GM18858 (cell line): ENCODE data around the gene CD247.

Experiments
- ATAC-seq: cut with Tn5 transposase; IDR thresholded peaks from one replicate; pipeline ENCODE4 v1.9.1; 2021; ENCODE audit not compliant: unreplicated experiment

Gene CD247

DNA sequence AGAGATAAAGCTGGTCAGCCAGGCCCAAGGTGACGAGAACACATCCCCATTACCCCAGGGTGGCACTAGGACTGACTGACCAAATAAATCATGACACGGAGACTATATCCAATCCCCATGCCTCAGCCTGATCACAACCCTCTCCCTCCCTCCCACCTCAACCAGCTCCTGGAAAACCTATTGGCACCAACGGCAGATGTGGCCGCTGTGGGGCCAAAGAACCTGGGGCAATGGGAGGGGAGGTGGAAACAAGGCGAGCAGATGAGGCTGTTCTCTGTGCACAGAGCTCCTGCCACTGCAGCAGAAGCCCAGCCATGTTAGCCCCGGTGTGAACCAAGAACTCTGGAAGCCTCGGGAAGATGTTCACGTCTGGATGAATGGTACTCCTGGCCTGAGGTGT, 77.6 kb downstream of the CD247 start:
- no peak for ATAC-seq

GRCh38 chr1:167440345-167440744, 78.0 kb downstream of the CD247 start:
- ATAC-seq: no peak

- ATAC-seq: no peak
Measured at GRCh38 chr1:167439301-167439988, 78.9 kb downstream of the CD247 start.

DNA sequence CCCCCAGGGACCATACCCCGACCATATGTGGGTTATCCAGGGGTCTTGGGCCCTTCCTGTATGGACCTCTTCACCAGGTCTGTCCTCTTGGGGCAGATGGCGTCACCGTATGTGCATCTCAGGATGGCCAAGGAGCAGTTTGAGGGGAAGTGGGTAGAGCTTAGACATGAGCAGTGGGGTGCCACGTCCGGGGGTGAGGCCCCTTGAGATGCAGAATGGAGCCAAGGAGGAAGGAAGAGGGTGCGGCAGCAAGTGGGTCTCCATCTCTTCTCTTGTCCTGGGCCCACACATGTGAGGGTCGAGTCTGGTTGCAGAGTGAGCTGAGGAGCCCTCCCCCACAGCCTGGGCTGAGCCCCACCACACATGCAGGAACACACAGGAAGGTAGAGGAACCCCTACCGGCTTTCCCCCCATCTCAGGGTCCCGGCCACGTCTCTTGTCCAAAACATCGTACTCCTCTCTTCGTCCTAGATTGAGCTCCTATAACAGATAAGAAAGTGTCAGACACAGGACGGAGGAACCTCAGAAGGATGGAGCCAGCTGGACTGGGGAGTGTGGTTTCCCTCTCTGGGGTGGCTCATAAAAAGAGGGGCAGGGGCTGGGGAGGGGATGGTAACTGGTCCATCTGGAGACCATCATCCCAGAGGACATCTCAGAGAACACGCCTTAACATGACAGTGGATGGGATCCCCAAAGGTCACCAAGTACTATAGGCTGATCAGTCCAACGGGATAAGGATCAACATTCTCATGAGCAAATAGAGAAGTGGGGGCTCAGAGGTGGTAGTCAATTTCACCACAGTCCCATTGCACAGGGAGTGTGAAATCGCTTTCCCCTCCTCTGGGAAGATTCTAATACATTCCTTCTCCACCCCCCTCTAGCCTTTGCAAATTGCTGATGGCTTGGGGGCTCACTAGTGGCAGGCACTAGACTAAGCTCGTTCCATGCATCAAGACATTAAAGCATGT, 79.9 kb downstream of the CD247 start:
- ATAC-seq: no peak

DNA sequence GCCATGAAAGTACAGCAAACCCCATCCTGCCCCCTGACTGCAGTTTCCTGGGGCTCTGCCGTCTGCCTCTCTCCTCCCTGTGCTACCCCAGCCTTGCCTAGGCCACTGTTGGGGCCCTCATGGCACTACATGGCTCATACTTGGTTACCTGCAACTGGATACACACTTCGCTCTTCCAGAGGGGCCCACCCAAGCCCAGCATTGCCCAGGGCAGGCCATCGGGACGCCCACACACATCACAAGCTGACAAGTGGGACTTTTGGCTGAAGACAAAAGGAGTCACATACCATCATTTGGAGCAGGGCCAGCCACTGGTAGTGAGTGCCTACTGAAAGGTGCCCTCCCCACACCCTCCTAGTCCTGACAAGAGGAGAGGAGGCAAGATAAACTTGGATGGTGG, 82.8 kb downstream of the CD247 start:
- ATAC-seq: no peak

- no peak for ATAC-seq
Measured at GRCh38 chr1:167434306-167434705, 84.0 kb downstream of the CD247 start.

DNA sequence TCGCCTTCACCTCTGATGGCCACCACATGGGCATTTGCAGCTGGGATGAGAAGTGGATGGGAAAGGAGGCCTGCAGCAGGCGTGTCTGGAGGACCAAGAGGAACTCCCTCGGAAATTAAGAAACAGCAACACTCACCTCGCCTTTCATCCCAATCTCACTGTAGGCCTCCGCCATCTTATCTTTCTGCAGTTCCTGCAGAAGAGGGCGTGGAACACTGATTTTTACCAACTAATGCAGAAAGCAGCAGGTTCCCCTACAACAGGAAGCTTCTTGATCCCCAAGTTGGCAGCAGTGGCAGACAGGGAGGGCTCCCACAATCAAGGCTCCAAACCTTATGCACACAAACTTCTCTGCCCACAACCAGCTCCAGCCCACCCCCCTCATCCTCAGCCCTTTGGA, 84.4 kb downstream of the CD247 start:
- ATAC-seq: no peak

DNA sequence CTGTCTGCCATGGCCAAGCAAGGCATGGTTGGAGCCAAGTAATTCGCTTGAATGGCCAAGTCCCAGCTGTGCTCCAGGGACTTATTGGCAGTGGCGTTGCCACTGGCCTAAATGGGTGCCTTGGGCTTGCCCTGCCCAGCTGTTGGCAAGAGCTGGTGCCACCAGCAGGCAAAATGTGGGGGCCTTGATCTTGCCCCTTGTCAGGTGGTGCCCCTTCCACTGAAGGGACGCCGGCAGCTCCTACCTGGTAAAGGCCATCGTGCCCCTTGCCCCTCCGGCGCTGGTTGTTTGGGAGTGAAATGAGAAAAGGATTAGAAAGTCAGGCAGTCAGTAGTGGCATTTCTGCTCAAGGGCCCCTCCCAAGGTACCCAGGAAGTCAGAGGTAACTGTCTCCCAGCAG, 85.5 kb downstream of the CD247 start:
- no peak for ATAC-seq

- no peak for ATAC-seq
Measured at GRCh38 chr1:167431909-167432650, 86.2 kb downstream of the CD247 start.

GRCh38 chr1:167431261-167431908, 86.9 kb downstream of the CD247 start:
- ATAC-seq: no peak

GRCh38 chr1:167430849-167431242, 87.5 kb downstream of the CD247 start:
- no peak for ATAC-seq

GRCh38 chr1:167430134-167430848, 88.0 kb downstream of the CD247 start:
- ATAC-seq: no peak

DNA sequence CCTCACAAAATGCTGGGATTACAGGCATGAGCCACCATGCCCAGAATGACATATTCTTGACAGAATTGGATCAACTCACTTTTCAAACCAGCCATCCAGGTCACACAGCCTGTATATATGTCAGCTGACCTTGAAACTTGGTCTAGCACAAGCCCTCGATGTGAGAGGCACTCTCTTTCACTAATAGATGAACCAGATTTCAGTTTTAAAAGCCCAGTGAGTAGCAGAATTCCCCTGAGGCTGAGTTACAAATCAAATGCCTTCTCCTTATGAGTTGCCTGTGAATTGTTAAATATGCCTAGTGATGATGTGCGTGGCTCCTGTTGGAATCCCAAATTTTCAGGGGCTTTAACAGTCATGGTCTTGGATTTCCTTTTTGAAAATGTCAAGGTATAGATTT, 88.7 kb downstream of the CD247 start:
- no peak for ATAC-seq

DNA sequence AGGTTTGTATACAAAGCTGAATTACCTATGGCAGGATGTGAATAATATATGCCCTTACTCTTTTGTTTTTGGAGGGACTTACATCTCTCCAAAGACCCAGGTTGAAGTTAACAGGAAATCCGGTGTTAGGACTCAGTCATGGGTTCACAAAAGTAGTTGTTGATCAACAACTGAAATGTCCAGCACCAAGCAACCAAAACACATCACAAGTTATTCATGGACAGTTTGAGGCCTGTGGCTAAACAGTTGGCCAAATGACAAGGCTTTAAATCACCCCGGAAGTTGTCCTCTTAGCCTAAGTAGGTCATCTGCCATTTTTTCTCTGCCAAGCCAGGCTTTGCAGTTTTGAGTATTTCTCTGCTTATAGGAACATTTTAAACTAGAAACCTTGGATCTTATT, 89.9 kb downstream of the CD247 start:
- ATAC-seq: no peak

DNA sequence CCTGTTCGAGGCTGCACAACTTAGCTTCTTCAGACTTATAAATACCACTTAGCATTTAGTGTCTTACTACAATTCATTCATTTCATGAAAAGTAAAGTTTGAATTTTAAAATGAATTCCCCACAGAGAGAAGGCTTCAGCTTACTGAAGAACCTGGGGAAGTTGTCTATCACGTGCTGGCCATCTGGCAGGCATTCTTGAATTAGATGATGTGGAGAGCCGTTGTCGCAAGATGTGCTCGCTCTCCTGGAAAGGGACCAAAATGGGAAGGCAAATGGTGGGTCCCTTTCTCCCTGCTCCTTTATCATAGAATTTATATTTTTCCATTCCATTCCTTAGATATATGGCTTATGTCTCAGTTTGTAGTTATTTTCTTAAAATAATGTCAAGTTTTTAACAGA, 90.5 kb downstream of the CD247 start:
- no peak for ATAC-seq

GRCh38 chr1:167426716-167427115, 91.6 kb downstream of the CD247 start:
- no peak for ATAC-seq

- ATAC-seq: no peak
Measured at GRCh38 chr1:167425482-167425881, 92.8 kb downstream of the CD247 start.

- no peak for ATAC-seq
Measured at GRCh38 chr1:167423684-167424619, 94.4 kb downstream of the CD247 start.

DNA sequence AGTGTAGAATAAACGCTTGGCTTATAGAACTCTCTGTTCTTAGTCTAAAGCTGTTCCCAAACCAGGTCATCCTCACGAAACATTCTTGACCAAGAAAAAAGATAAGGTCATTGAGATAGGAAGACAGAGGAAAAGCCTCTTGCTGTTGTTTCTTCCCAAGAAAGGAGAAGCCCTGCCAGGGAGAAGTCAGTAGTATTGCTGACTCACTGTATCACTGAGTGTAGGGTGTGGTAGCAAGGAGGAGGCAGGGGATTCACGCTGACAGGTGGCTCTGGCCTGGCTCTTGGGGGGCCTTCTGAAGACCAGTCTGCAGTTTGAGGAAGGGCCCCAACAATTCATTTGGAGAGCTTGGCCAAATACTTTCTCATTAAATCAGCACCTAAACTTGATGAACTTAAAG, 97.8 kb downstream of the CD247 start:
- ATAC-seq: no peak
